HepG2 (cell line): ENCODE data around the gene BATF2. TPM values are rescaled to one million over a fixed set of nuclear protein-coding genes. Genes with fewer than 3 reads are reported as not detected.

ENCODE experiments used
- ATAC-seq: fragments of 200-7000 bp; cut with Tn5 transposase; 3 replicates; pipeline ENCODE4 v1.9.1; 2020; ENCODE audit warnings: mild to moderate bottlenecking, moderate library complexity
- BruUV-seq: library from RNA; stranded (reverse); fragments of 400-500 nt; replicated peaks from 2 replicates; lab custom pipeline; 2021; lab: Mats Ljungman, UMichigan
- CTCF ChIA-PET: fragments of 300-600 bp; formaldehyde crosslinking; extraction: SDS; loops from one replicate; lab custom pipeline; 2021; ENCODE audit warnings: low total read pairs, inconsistent platforms, low intra/inter-chr PET ratio; lab: Yijun Ruan, JAX
- POLR2A ChIA-PET: fragments of 350-600 bp; sonication (Branson Sonifier 250); formaldehyde crosslinking; loops from one replicate; lab custom pipeline; 2020; ENCODE audit warnings: antibody characterized with exemption, inconsistent platforms; lab: Yijun Ruan, JAX
- DNase-seq: peaks from one replicate; pipeline ENCODE4 v3.0.0-alpha.2; 2015; ENCODE audit warnings: low spot score
- FAIRE-seq: peaks from 3 replicates; lab custom pipeline; 2011; peaks lifted over from hg19 to GRCh38; lab: Jason Lieb, UNC
- H2AFZ ChIP-seq: one replicate; pipeline ENCODE4 v1.6.1; 2011; ENCODE audit warnings: low read length, inconsistent platforms
- H3K27ac ChIP-seq: fragments of 300-600 bp; 3 replicates; pipeline ENCODE4 v1.8.0; 2011; ENCODE audit warnings: mixed run types, mild to moderate bottlenecking, mixed read lengths, low read length, inconsistent platforms; ENCODE audit not compliant: insufficient read depth; ENCODE audit errors: extremely low read length
- H3K27me3 ChIP-seq, 2 experiments: fragments of 200-600 bp in 1 of 2; 2 replicates in 1 of 2; 3 replicates in 1 of 2; pipeline versions ENCODE4 v1.6.0 to v1.8.0; 2011; ENCODE audit warnings: low read length in 2 of 2, mild to moderate bottlenecking in 2 of 2, moderate library complexity in 2 of 2, inconsistent platforms in 1 of 2; ENCODE audit not compliant: insufficient read depth in 2 of 2, control insufficient read depth in 1 of 2
- H3K36me3 ChIP-seq, 2 experiments: fragments of 200-600 bp in 1 of 2; replicated peaks in 1 of 2; 2 replicates in 1 of 2; 3 replicates in 1 of 2; pipeline versions ENCODE4 v1.5.1 to v1.8.0; 2011; ENCODE audit warnings: low read length in 2 of 2, inconsistent platforms in 1 of 2; ENCODE audit not compliant: insufficient read depth in 2 of 2, control insufficient read depth in 1 of 2
- H3K4me1 ChIP-seq: 2 replicates; pipeline ENCODE4 v1.5.1; 2012; ENCODE audit warnings: low read length, inconsistent platforms; ENCODE audit not compliant: insufficient read depth
- H3K4me2 ChIP-seq: 2 replicates; pipeline ENCODE4 v1.6.0; 2011; ENCODE audit warnings: low read depth, low read length, inconsistent platforms
- H3K4me3 ChIP-seq, 3 experiments: fragments of 200-600 bp in 1 of 3; sonication (generic), shearing (Covaris generic) in 1 of 3; replicated peaks in 1 of 3; 2 replicates each; pipeline ENCODE4 v1.5.1; 2011 to 2016; ENCODE audit warnings: low read length in 3 of 3, inconsistent platforms in 2 of 3, low read depth in 2 of 3, mild to moderate bottlenecking in 2 of 3, control low read depth in 1 of 3, mixed read lengths in 1 of 3; ENCODE audit not compliant: insufficient read depth in 1 of 3
- H3K79me2 ChIP-seq: one replicate; pipeline ENCODE4 v1.6.1; 2011; ENCODE audit warnings: low read length, inconsistent platforms; ENCODE audit not compliant: insufficient read depth
- H3K9ac ChIP-seq: 2 replicates; pipeline ENCODE4 v1.6.0; 2011; ENCODE audit warnings: mild to moderate bottlenecking, low read depth, low read length, inconsistent platforms; ENCODE audit not compliant: insufficient read depth
- H3K9me3 ChIP-seq: 2 replicates; pipeline ENCODE4 v1.5.1; 2012; ENCODE audit warnings: mild to moderate bottlenecking, low read length
- H4K20me1 ChIP-seq: 2 replicates; pipeline ENCODE4 v1.6.0; 2011; ENCODE audit warnings: inconsistent platforms, mild to moderate bottlenecking, low read length, moderate library complexity; ENCODE audit not compliant: insufficient read depth
- AKAP8 ChIP-seq: sonication (generic); formaldehyde crosslinking; IDR thresholded peaks from 2 replicates; pipeline ENCODE4 v1.5.1; 2020; ENCODE audit warnings: mild to moderate bottlenecking, missing genetic modification reagents
- BCL6 ChIP-seq: IDR thresholded peaks from 2 replicates; pipeline ENCODE4 v1.6.1; 2016; ENCODE audit warnings: missing genetic modification reagents, missing compliant biosample characterization
- CAMTA2 ChIP-seq: sonication (generic); formaldehyde crosslinking; IDR thresholded peaks from 2 replicates; pipeline ENCODE4 v1.4.0; 2020; ENCODE audit warnings: mild to moderate bottlenecking, missing genetic modification reagents, borderline replicate concordance
- CSRNP2 ChIP-seq: sonication (generic); formaldehyde crosslinking; conservative IDR thresholded peaks from 2 replicates; pipeline ENCODE4 v1.8.0; 2022; ENCODE audit warnings: low read depth, missing genetic modification reagents
- DBP ChIP-seq: sonication (generic); formaldehyde crosslinking; IDR thresholded peaks from 2 replicates; pipeline ENCODE4 v1.4.0; 2020; ENCODE audit warnings: missing genetic modification reagents; ENCODE audit errors: not compliant biosample characterization
- WGBS: methylation state at CpG from one replicate; pipeline ENCODE4 v1.1.6; 2017; ENCODE audit warnings: low lambda C conversion rate; 5-methylcytosine and 5-hydroxymethylcytosine counted together
- in situ Hi-C: cut with HindIII; loops from 2 replicates; pipeline ENCODE4 v1.10.0; 2017; ENCODE audit warnings: low pct_unique_long_range_greater_than_20kb; ENCODE audit not compliant: extremely low pct_ligation_motif_present
- intact Hi-C: fragments of 100-400 bp; cut with micrococcal nuclease; formaldehyde crosslinking; loops from one replicate; pipeline ENCODE4 v1.10.0; 2022; ENCODE audit not compliant: unreplicated experiment
- polyA plus RNA-seq, 8 experiments: library from polyadenylated mRNA; depleted of rRNA in 3 of 8; stranded (reverse) in 7 of 8; unstranded in 1 of 8; fragments of >200 nt; fragmentation: Illumina TruSeq in 4 of 8; extraction: Trizol in 4 of 8; gene quantifications; 2 replicates each; pipeline versions ENCODE4 v1.2.1 to v1.2.3, GENCODE V29; 2011 to 2016; ENCODE audit warnings: low read depth in 4 of 8, missing spikeins in 1 of 8, mixed read lengths in 1 of 8; ENCODE audit not compliant: insufficient read depth in 1 of 8
- total RNA-seq, 5 experiments: library from RNA; depleted of rRNA; stranded (reverse); fragments of >200 nt; fragmentation: Illumina TruSeq; extraction: Trizol; gene quantifications; 2 replicates each; pipeline ENCODE4 v1.2.3, GENCODE V29; 2016; ENCODE audit warnings: low read depth in 1 of 5
- TF ChIP-seq, protein P1 (sequence below): sonication (generic); formaldehyde crosslinking; IDR thresholded peaks from 2 replicates; pipeline ENCODE4 v1.4.0; 2020; ENCODE audit warnings: missing genetic modification reagents
- TF ChIP-seq, protein P2 (sequence below): sonication (generic); formaldehyde crosslinking; IDR thresholded peaks from 2 replicates; pipeline ENCODE4 v1.4.0; 2020; ENCODE audit warnings: mild to moderate bottlenecking, missing genetic modification reagents

BATF2 gene
- total and polyA plus RNA-seq, 2 of the 13 experiments (the other 11 are each of a cell fraction or from before 2014, with no cell fraction given), result 2.8 to 3.9 TPM

GRCh38 chr11:64996710-64997380 lies at the start of gene BATF2 (continued):
- TF ChIP-seq DBP, result no peak
- TF ChIP-seq, protein P1, sequence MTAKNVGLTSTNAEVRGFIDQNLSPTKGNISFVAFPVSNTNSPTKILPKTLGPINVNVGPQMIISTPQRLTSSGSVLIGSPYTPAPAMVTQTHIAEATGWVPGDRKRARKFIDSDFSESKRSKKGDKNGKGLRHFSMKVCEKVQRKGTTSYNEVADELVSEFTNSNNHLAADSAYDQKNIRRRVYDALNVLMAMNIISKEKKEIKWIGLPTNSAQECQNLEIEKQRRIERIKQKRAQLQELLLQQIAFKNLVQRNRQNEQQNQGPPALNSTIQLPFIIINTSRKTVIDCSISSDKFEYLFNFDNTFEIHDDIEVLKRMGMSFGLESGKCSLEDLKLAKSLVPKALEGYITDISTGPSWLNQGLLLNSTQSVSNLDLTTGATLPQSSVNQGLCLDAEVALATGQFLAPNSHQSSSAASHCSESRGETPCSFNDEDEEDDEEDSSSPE (CRISPR knock-in tag), result peak; percentile 48; the same call in 1 of the 2 replicates
- TF ChIP-seq, all 625 proteins: peak for 232

DNA sequence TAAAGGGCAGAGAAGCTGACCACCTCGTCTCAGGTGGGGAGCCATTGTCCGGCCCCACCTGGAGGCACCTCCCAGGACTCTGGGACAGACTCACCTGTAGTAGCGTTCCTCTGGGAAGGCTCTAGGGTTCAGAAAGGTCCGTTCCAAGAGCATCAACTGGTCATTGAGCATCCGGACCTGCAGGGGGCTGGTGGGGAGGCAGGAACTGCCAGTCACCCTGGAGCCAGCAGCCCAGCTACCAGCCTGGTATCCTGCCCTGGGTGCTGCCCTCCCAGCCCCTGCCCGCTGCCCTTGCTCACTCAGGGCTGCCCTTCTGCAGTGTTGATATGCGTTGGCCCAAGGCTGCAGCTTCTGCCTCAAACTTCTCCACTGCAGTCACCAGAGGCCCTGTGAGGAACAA lies 49.0 kb upstream of the BATF2 start:
- TF ChIP-seq, protein P2, sequence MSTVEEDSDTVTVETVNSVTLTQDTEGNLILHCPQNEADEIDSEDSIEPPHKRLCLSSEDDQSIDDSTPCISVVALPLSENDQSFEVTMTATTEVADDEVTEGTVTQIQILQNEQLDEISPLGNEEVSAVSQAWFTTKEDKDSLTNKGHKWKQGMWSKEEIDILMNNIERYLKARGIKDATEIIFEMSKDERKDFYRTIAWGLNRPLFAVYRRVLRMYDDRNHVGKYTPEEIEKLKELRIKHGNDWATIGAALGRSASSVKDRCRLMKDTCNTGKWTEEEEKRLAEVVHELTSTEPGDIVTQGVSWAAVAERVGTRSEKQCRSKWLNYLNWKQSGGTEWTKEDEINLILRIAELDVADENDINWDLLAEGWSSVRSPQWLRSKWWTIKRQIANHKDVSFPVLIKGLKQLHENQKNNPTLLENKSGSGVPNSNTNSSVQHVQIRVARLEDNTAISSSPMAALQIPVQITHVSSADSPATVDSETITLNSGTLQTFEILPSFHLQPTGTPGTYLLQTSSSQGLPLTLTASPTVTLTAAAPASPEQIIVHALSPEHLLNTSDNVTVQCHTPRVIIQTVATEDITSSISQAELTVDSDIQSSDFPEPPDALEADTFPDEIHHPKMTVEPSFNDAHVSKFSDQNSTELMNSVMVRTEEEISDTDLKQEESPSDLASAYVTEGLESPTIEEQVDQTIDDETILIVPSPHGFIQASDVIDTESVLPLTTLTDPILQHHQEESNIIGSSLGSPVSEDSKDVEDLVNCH (CRISPR knock-in tag), result no peak
- TF ChIP-seq CAMTA2 (CRISPR knock-in tag), result no peak
- TF ChIP-seq CSRNP2 (CRISPR knock-in tag), result no peak
- no peak for TF ChIP-seq BCL6
- no peak for TF ChIP-seq AKAP8 (CRISPR knock-in tag)
- Histone ChIP-seq H3K27ac (no peak overlapping the region), H3K9ac (no peak overlapping the region), H3K27me3 (no peaks in the 10 kb centered on the region), H4K20me1 (no peaks in the 10 kb centered on the region), H3K36me3 (peaks cover 3 to 18% of the 10 kb centered on the region in 2 experiments; a peak in 3 of 5 replicates), H3K4me2 (no peak overlapping the region), H3K4me1 (peaks cover 16% of the 10 kb centered on the region), H2AFZ (no peak overlapping the region), H3K79me2 (peaks cover 10% of the 10 kb centered on the region), H3K9me3 (no peaks in the 10 kb centered on the region), H3K4me3 (no peak overlapping the region)
- ChIA-PET POLR2A (interaction anchor here (1.0 kb wide), 1 partner anchor 27 kb away, joined by 3 read pairs; no protein-coding TSS in a partner anchor), CTCF (no interaction called here)
- in situ Hi-C loops, result no loop called here
- no peak for FAIRE-seq
- WGBS, result 100% methylated on average over 2 of the region's 7 CpGs
- DNase-seq, result no peak
- intact Hi-C loops, result no loop called here
- ATAC-seq, result no peak
- BruUV-seq, result no TSS peak
